Stimulated activated CD8-positive, alpha-beta memory T cell treated with anti-CD3 and anti-CD28 coated beads, Interleukin-2, amount 100 ng/mL, for 1 hour (primary cell): ENCODE results near the gene EYA2.

Experiments used
- DNase-seq, 2 donors: peaks; one replicate each; pipeline ENCODE4 v3.0.0-alpha.2; 2020; ENCODE audit warnings: low read depth in 2 of 2

Gene EYA2

DNA sequence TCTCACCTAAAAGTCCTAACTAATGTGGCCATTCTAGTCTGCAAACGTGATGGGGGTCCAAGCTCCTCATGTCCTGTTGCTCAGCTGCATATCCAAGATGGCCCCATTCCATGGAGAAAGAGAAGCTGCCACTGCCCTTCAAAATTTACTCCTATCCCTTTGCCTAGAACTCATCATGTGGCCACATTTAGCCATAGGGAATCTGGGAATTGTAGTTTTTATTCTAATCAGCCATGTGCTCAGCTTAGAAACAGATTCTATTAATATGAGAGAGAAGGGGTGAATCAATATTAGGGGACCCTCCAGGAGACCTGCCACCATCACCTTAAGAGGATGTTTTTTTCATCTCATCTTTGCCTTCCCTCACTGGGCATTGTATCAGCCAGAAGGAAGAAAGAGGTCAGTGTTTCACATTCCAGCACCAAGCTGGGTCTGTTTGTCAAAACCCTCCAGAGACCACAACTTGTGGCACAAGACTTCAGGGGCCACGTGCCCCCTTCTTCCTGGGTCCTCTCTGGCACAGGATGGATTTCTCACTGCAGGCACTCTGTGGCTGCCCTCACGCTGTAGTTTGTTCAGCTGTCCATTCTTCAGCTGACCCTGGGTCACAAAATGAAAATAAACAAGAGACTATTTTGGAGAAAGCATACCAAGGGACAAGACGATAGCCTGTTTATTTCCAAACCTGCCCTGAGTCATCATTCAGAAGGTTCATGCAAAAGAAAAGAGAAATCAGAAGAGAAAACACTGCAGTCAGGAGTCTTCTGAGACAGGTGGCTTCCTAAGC, 172.0 kb downstream of the EYA2 start:
- no peak for DNase-seq

GRCh38 chr20:47067776-47068175, 173.1 kb downstream of the EYA2 start:
- no peak for DNase-seq

- DNase-seq: no peak
Observed at GRCh38 chr20:47070176-47070575, 175.5 kb downstream of the EYA2 start.

DNA sequence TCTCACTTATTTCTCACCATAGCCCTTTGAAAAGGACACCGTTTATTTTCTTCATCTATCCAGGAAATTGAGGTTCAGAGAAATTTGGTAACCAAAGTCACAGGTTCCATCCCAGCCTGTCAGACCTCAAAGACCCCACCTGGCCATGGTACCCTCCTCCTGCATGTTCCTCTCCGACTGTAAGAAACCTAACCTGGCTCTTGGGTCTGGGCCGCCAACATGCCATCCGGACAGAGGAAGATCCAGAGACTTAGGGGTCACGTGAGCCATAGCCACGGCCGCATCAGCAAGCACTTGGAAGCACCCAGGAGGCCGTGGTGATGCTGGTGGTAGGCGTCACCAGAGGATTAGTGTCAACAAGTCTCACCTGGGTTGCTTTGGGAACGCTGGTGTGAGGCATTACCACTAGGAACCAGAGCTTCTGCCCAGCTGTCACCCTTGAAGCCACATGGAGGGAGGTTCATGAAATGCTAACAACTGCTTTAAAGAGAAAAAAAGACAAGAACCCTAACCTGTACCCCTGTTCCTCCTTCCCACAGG, 177.1 kb downstream of the EYA2 start:
- no peak for DNase-seq

DNA sequence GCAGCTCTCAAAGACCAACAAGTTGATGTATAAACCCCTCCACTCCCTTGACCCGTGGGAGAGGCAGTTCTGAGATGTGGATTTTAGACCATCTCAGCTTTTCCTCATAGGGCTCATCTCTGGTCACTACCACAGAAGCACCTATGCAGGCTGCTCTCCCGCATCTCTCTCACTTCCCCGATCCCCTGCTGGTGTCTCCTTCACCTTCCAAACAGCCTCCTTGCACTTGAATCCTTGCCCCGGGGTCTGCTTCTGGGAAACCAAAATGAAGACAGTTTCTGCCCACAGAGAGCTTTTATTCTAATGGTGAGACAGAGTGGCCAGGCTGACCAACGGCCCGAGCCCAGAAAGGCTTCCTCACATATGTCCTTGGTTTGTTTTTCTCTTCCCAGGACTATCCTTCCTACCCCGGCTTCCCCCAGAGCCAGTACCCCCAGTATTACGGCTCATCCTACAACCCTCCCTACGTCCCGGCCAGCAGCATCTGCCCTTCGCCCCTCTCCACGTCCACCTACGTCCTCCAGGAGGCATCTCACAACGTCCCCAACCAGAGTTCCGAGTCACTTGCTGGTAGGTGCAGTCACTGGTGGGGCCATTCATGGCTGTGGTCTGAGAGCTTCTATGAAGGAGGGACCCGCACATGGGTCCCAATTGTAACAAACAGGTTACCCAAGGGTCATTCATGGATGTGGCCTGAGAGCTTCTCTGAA, 179.3 kb downstream of the EYA2 start:
- DNase-seq: no peak

GRCh38 chr20:47075263-47075662, 180.6 kb downstream of the EYA2 start:
- no peak for DNase-seq

- no peak for DNase-seq
Observed at GRCh38 chr20:47079047-47079446, 184.4 kb downstream of the EYA2 start.

- no peak for DNase-seq
Observed at GRCh38 chr20:47080365-47080764, 185.7 kb downstream of the EYA2 start.

GRCh38 chr20:47086316-47086715, 191.7 kb downstream of the EYA2 start:
- DNase-seq: no peak

- no peak for DNase-seq
Observed at GRCh38 chr20:47088335-47088734, 193.7 kb downstream of the EYA2 start.

- no peak for DNase-seq
Observed at GRCh38 chr20:47089151-47089550, 194.5 kb downstream of the EYA2 start.

DNA sequence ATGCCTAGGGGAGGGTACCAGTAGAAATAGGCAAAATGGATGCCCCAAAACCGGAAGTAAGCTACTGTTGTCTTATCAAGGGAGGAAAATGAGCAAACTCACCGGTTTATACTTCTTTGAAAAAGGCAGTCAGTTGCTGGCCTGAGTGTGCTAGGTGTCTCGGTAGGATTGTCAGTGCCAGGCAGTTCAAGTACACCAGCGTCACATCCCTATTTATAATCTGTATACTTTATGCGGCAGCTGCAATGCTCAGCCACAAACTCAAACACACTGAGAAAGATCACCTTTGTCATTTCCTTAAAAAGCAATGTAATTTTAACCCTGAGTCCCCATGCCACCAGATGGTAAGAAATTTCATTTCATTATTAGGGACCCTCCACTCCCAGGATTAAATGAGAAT, 196.2 kb downstream of the EYA2 start:
- no peak for DNase-seq

DNA sequence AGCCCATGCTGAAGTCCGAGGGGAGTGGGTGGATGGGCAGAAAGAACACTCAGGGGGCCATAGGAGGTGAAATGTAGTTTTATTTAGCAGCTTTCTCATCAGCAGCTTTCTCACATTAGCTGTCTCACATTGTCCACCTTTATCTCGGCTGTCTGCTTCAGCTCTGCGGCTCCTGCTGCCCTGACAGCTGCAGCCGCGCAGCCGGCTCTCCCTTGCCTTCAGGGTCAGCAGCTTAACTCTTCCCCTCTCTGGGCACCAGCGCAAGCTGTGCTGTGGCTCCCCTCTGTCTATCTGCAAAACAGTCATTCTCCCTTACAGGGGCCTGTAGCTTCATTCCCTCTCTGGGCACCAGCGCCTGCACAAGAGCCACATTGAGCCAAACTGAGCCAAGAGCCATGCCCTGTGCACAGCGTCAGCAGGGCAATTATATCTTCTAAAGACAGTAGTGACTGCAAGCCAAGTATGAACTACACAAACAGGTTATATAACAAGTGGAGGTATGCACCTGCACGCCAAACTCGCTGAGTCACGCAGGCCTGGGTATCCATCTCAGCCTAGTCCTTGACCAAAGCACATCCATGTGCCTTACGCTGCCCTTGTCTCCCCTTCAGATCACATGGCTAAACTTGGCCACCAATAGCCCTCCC, 198.8 kb downstream of the EYA2 start:
- DNase-seq: no peak

- DNase-seq: no peak
Observed at GRCh38 chr20:47095690-47096089, 201.0 kb downstream of the EYA2 start.

GRCh38 chr20:47097691-47098622, 203.3 kb downstream of the EYA2 start:
- no peak for DNase-seq

- DNase-seq: no peak
Observed at GRCh38 chr20:47099093-47099492, 204.4 kb downstream of the EYA2 start.

DNA sequence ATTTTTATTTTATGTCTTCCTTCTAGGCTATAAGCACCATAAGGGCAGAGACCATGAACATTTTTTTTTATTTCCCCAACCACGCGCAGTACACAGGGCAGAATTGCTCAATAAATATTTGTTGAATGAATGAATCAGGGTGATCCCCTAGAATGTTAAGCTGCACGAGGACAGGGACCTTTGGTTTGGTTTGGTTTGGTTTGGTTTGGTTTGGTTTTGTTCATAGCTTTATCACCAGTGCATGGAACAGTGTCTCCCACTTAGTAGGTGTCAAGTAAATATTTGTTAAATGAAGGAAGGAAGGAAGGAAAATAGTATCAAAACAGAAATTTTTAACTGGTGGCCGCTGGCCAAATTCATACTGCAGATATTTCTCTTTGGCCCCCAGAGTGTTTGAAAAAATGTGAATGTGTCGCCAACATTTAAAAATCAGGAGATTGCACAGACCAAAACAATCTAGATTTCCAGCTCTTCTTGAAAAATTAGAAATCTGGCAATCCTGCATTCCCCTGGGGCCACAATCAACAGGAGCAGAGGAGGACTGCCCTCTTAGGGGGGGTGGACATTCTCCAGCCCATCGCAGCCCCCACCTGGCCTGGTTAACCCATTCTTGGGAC, 205.3 kb downstream of the EYA2 start:
- DNase-seq: no peak

DNA sequence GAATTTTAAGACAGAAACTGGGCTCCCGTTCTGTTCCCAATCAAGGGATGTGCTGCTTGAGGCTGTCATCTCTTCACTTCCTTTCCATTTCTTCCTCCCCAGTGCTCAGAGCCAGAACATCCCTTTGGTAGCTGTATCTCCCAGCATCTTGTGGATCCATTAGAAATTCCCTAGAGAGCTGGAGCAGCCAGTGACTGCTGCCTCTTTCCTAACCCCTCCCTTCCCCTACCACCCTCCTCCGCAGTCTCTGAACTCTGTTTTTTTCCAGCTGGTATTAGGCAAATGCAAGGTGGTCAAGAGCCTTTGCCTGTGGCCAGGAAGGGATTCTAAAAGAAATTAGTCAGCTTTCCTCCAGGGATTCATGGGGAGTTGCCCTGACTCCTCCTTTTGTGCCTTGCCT, 208.0 kb downstream of the EYA2 start:
- DNase-seq: no peak

GRCh38 chr20:47106786-47107185, 212.1 kb downstream of the EYA2 start:
- no peak for DNase-seq

DNA sequence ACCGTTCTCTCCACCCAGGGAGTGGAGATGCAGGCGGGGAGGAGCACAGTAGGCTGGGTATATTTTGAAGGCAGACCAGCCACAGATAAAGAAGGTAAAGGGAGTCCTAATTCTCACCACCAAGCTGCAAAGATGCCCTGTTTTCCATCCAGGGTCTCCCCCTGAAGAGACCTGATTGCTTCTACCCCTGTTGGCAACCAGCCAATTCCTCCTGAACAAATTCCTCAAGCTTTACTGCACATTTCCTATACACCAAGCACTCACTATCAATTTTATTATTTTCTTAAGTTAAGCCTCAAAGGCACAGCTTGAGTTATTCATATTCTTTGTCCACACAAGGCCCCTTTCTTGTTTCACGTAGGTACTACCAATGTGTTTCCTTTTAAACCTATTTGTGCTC, 214.4 kb downstream of the EYA2 start:
- DNase-seq: no peak

- DNase-seq: no peak
Observed at GRCh38 chr20:47110819-47111218, 216.2 kb downstream of the EYA2 start.
